HepG2 (cell line): ENCODE measurements around the gene DNMT3L. TPM values are rescaled to one million over a fixed set of nuclear protein-coding genes. Genes with fewer than 3 reads are reported as not detected.
"Not testable (repeated sequence)": the region's sequence is repeated elsewhere in the genome, so short reads cannot be mapped to it uniquely, and the experiment has no call there.

Experiments used
- ATAC-seq: fragments of 200-7000 bp; cut with Tn5 transposase; 3 replicates; pipeline ENCODE4 v1.9.1; 2020; ENCODE audit warnings: mild to moderate bottlenecking, moderate library complexity
- BruUV-seq: library from RNA; stranded (reverse); fragments of 400-500 nt; replicated peaks from 2 replicates; lab custom pipeline; 2021; lab: Mats Ljungman, UMichigan
- CTCF ChIA-PET: fragments of 300-600 bp; formaldehyde crosslinking; extraction: SDS; loops from one replicate; lab custom pipeline; 2021; ENCODE audit warnings: low total read pairs, inconsistent platforms, low intra/inter-chr PET ratio; lab: Yijun Ruan, JAX
- POLR2A ChIA-PET: fragments of 350-600 bp; sonication (Branson Sonifier 250); formaldehyde crosslinking; loops from one replicate; lab custom pipeline; 2020; ENCODE audit warnings: antibody characterized with exemption, inconsistent platforms; lab: Yijun Ruan, JAX
- DNase-seq: peaks from one replicate; pipeline ENCODE4 v3.0.0-alpha.2; 2015; ENCODE audit warnings: low spot score
- FAIRE-seq: peaks from 3 replicates; lab custom pipeline; 2011; peaks lifted over from hg19 to GRCh38; lab: Jason Lieb, UNC
- H2AFZ ChIP-seq: one replicate; pipeline ENCODE4 v1.6.1; 2011; ENCODE audit warnings: low read length, inconsistent platforms
- H3K27ac ChIP-seq: fragments of 300-600 bp; 3 replicates; pipeline ENCODE4 v1.8.0; 2011; ENCODE audit warnings: mixed run types, mild to moderate bottlenecking, mixed read lengths, low read length, inconsistent platforms; ENCODE audit not compliant: insufficient read depth; ENCODE audit errors: extremely low read length
- H3K27me3 ChIP-seq, 2 experiments: fragments of 200-600 bp in 1 of 2; 2 replicates in 1 of 2; 3 replicates in 1 of 2; pipeline versions ENCODE4 v1.6.0 to v1.8.0; 2011; ENCODE audit warnings: low read length in 2 of 2, mild to moderate bottlenecking in 2 of 2, moderate library complexity in 2 of 2, inconsistent platforms in 1 of 2; ENCODE audit not compliant: insufficient read depth in 2 of 2, control insufficient read depth in 1 of 2
- H3K36me3 ChIP-seq, 2 experiments: fragments of 200-600 bp in 1 of 2; replicated peaks in 1 of 2; 2 replicates in 1 of 2; 3 replicates in 1 of 2; pipeline versions ENCODE4 v1.5.1 to v1.8.0; 2011; ENCODE audit warnings: low read length in 2 of 2, inconsistent platforms in 1 of 2; ENCODE audit not compliant: insufficient read depth in 2 of 2, control insufficient read depth in 1 of 2
- H3K4me1 ChIP-seq: 2 replicates; pipeline ENCODE4 v1.5.1; 2012; ENCODE audit warnings: low read length, inconsistent platforms; ENCODE audit not compliant: insufficient read depth
- H3K4me2 ChIP-seq: 2 replicates; pipeline ENCODE4 v1.6.0; 2011; ENCODE audit warnings: low read depth, low read length, inconsistent platforms
- H3K4me3 ChIP-seq, 3 experiments: fragments of 200-600 bp in 1 of 3; sonication (generic), shearing (Covaris generic) in 1 of 3; replicated peaks in 1 of 3; 2 replicates each; pipeline ENCODE4 v1.5.1; 2011 to 2016; ENCODE audit warnings: low read length in 3 of 3, inconsistent platforms in 2 of 3, low read depth in 2 of 3, mild to moderate bottlenecking in 2 of 3, control low read depth in 1 of 3, mixed read lengths in 1 of 3; ENCODE audit not compliant: insufficient read depth in 1 of 3
- H3K79me2 ChIP-seq: one replicate; pipeline ENCODE4 v1.6.1; 2011; ENCODE audit warnings: low read length, inconsistent platforms; ENCODE audit not compliant: insufficient read depth
- H3K9ac ChIP-seq: 2 replicates; pipeline ENCODE4 v1.6.0; 2011; ENCODE audit warnings: mild to moderate bottlenecking, low read depth, low read length, inconsistent platforms; ENCODE audit not compliant: insufficient read depth
- H3K9me3 ChIP-seq: 2 replicates; pipeline ENCODE4 v1.5.1; 2012; ENCODE audit warnings: mild to moderate bottlenecking, low read length
- H4K20me1 ChIP-seq: 2 replicates; pipeline ENCODE4 v1.6.0; 2011; ENCODE audit warnings: inconsistent platforms, mild to moderate bottlenecking, low read length, moderate library complexity; ENCODE audit not compliant: insufficient read depth
- ZNF280B ChIP-seq: sonication (generic); formaldehyde crosslinking; IDR thresholded peaks from 2 replicates; pipeline ENCODE4 v1.5.0; 2020; ENCODE audit warnings: missing genetic modification reagents, mild to moderate bottlenecking, borderline replicate concordance
- ZNF713 ChIP-seq: sonication (generic); formaldehyde crosslinking; IDR thresholded peaks from 2 replicates; pipeline ENCODE4 v1.4.0; 2020; ENCODE audit warnings: mild to moderate bottlenecking, missing genetic modification reagents
- WGBS: methylation state at CpG from one replicate; pipeline ENCODE4 v1.1.6; 2017; ENCODE audit warnings: low lambda C conversion rate; 5-methylcytosine and 5-hydroxymethylcytosine counted together
- in situ Hi-C: cut with HindIII; loops from 2 replicates; pipeline ENCODE4 v1.10.0; 2017; ENCODE audit warnings: low pct_unique_long_range_greater_than_20kb; ENCODE audit not compliant: extremely low pct_ligation_motif_present
- intact Hi-C: fragments of 100-400 bp; cut with micrococcal nuclease; formaldehyde crosslinking; loops from one replicate; pipeline ENCODE4 v1.10.0; 2022; ENCODE audit not compliant: unreplicated experiment
- polyA plus RNA-seq, 8 experiments: library from polyadenylated mRNA; depleted of rRNA in 3 of 8; stranded (reverse) in 7 of 8; unstranded in 1 of 8; fragments of >200 nt; fragmentation: Illumina TruSeq in 4 of 8; extraction: Trizol in 4 of 8; gene quantifications; 2 replicates each; pipeline versions ENCODE4 v1.2.1 to v1.2.3, GENCODE V29; 2011 to 2016; ENCODE audit warnings: low read depth in 4 of 8, missing spikeins in 1 of 8, mixed read lengths in 1 of 8; ENCODE audit not compliant: insufficient read depth in 1 of 8
- total RNA-seq, 5 experiments: library from RNA; depleted of rRNA; stranded (reverse); fragments of >200 nt; fragmentation: Illumina TruSeq; extraction: Trizol; gene quantifications; 2 replicates each; pipeline ENCODE4 v1.2.3, GENCODE V29; 2016; ENCODE audit warnings: low read depth in 1 of 5

The DNMT3L gene
- total and polyA plus RNA-seq, 2 of the 13 experiments (the other 11 are each of a cell fraction or from before 2014, with no cell fraction given), result 0.75 to 1.7 TPM

GRCh38 chr21:44253832-44254710 is 7.6 kb downstream of the DNMT3L start (continued):
- TF ChIP-seq ZNF713 (CRISPR knock-in tag) (no peak), ZNF280B (no peak)

DNA sequence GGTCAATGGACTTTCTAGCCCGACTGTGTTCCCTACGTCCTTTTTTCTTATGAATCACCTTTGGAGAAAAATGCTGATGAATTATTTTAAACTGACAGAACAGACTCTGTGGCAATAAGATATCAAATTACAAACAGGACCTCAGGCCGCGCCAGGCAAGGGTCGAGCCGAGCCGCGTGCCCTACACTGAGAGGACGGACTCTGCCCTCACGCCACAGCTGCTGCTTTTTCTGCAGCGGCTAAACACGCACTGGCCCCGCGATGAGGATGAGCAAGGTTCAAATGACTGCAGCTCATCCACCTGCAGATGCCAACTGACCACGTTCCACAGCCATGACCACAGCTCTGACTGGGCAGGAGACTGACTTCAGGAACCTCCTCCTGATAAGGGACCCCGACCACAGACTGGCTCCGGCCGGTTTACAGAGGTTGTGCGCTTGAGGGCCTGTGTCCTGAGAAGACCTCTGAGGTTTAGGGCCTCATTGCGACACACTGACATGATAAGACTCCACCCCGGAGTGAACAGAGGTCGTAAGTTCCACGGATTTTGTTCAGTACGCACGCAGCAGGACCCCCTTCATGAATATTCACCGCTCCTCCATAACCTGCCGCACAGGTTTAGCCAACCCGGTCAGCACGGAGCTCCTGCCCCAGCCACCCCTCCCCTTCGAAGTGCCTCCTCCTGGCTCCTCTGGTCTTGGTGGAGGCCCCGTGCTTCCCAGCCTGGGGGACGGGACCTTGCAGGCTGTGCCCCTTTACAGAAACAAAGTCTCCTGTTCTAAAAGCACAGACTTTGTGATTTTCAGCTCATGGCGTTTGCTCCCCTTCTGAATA is 12.3 kb downstream of the DNMT3L start:
- H3K4me2 ChIP-seq, in situ Hi-C loops, H3K9ac ChIP-seq, H3K4me3 ChIP-seq, H3K4me1 ChIP-seq, H3K36me3 ChIP-seq, H2AFZ ChIP-seq, H3K79me2 ChIP-seq, H3K9me3 ChIP-seq, H3K27me3 ChIP-seq, CTCF ChIA-PET, DNase-seq, H4K20me1 ChIP-seq, BruUV-seq, intact Hi-C loops, H3K27ac ChIP-seq, POLR2A ChIA-PET: not testable (repeated sequence)
- ATAC-seq, result peak; percentile 82
- no CpG with 5 or more reads among the region's 33 CpGs for WGBS
- peak; percentile 96 for FAIRE-seq

GRCh38 chr21:44247904-44248303 is 13.8 kb downstream of the DNMT3L start:
- H3K4me3 ChIP-seq, POLR2A ChIA-PET, BruUV-seq, FAIRE-seq, H3K9ac ChIP-seq, H3K36me3 ChIP-seq, H3K9me3 ChIP-seq, H3K27me3 ChIP-seq, intact Hi-C loops, H3K4me2 ChIP-seq, CTCF ChIA-PET, H2AFZ ChIP-seq, H3K4me1 ChIP-seq, ATAC-seq, in situ Hi-C loops, H4K20me1 ChIP-seq, H3K79me2 ChIP-seq, H3K27ac ChIP-seq, DNase-seq: not testable (repeated sequence)
- WGBS, result no CpG with 5 or more reads among the region's 17 CpGs

DNA sequence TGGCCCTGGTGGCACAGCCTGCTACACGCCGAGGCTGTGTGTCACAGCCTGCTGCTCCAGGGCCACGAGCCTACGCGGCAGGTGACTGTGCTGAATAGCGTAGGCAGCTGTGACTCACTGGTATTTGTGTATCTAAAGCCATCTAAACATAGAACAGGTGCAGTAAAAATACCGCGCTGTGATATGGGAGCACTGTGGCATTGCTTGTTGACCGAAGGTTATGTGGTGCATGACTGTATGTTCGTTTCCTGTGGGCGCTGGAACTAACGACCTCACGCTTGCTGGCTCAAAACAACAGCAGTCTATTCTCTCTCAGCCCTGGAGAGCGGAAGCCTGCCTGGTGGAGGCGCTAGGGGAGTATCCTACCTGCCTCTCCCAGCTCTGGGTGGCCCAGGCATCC is 17.7 kb downstream of the DNMT3L start:
- H3K4me2 ChIP-seq, H3K27me3 ChIP-seq, H3K27ac ChIP-seq, in situ Hi-C loops, CTCF ChIA-PET, H3K79me2 ChIP-seq, POLR2A ChIA-PET, H3K9ac ChIP-seq, H3K4me1 ChIP-seq, intact Hi-C loops, H2AFZ ChIP-seq, H3K9me3 ChIP-seq, DNase-seq, H3K4me3 ChIP-seq, BruUV-seq, H4K20me1 ChIP-seq, H3K36me3 ChIP-seq: not testable (repeated sequence)
- FAIRE-seq (peak; percentile 95), ATAC-seq (peak; percentile 77)
- no CpG with 5 or more reads among the region's 15 CpGs for WGBS
